ENCODE measurements around the gene SPOCK1.

SPOCK1 gene

GRCh38 chr5:137355708-137356107, 143.4 kb downstream of the SPOCK1 start:
- no peak overlapping the region for H3K27ac ChIP-seq
- in situ Hi-C loops (cut with HindIII; ENCODE audit: low pct_ligation_motif_present, low sequenced_read_pairs), result no loop called here
- DNase-seq, result no peak

GRCh38 chr5:137352095-137352494, 147.0 kb downstream of the SPOCK1 start:
- no peak overlapping the region for H3K4me3 ChIP-seq (ENCODE audit: low read depth, low read length)
- no peak for DNase-seq
- no peak overlapping the region for H3K27ac ChIP-seq
- in situ Hi-C loops (cut with HindIII; ENCODE audit: low pct_ligation_motif_present, low sequenced_read_pairs), result no loop called here
- H3K27me3 ChIP-seq (replicated peaks), result no peaks in the 10 kb centered on the region
- H3K36me3 ChIP-seq (replicated peaks), result no peaks in the 10 kb centered on the region
- no peak for TF ChIP-seq CTCF (IDR thresholded peaks at IDR 0.05; ENCODE audit: low read depth, low read length, missing control alignments)

More at GRCh38 chr5:137355708-137356107, 143.4 kb downstream of the SPOCK1 start:
- no peak overlapping the region for H3K4me3 ChIP-seq (ENCODE audit: low read depth, low read length)
- H3K27me3 ChIP-seq (replicated peaks), result no peaks in the 10 kb centered on the region
- H3K36me3 ChIP-seq (replicated peaks), result no peaks in the 10 kb centered on the region
- no peak for TF ChIP-seq CTCF (IDR thresholded peaks at IDR 0.05; ENCODE audit: low read depth, low read length, missing control alignments)

GRCh38 chr5:137350791-137351190, 148.3 kb downstream of the SPOCK1 start:
- in situ Hi-C loops (cut with HindIII; ENCODE audit: low pct_ligation_motif_present, low sequenced_read_pairs), result no loop called here
- TF ChIP-seq CTCF (IDR thresholded peaks at IDR 0.05; ENCODE audit: low read depth, low read length, missing control alignments), result no peak

GRCh38 chr5:137348759-137349158, 150.4 kb downstream of the SPOCK1 start:
- Histone ChIP-seq H3K27me3 (replicated peaks) (no peaks in the 10 kb centered on the region), H3K4me3 (ENCODE audit: low read depth, low read length) (no peak overlapping the region), H3K36me3 (replicated peaks) (no peaks in the 10 kb centered on the region), H3K27ac (no peak overlapping the region)
- TF ChIP-seq CTCF (IDR thresholded peaks at IDR 0.05; ENCODE audit: low read depth, low read length, missing control alignments), result no peak
- no peak for DNase-seq
- in situ Hi-C loops (cut with HindIII; ENCODE audit: low pct_ligation_motif_present, low sequenced_read_pairs), result loop anchor here (10.0 kb wide), 1 partner anchor 146 kb away; the partner anchor contains the start of gene SPOCK1

More at GRCh38 chr5:137350791-137351190, 148.3 kb downstream of the SPOCK1 start:
- Histone ChIP-seq H3K36me3 (replicated peaks) (no peaks in the 10 kb centered on the region), H3K27me3 (replicated peaks) (no peaks in the 10 kb centered on the region), H3K27ac (no peak overlapping the region), H3K4me3 (ENCODE audit: low read depth, low read length) (no peak overlapping the region)
- no peak for DNase-seq

- no peak for TF ChIP-seq CTCF (IDR thresholded peaks at IDR 0.05; ENCODE audit: low read depth, low read length, missing control alignments)
- DNase-seq, result no peak
- Histone ChIP-seq H3K27ac (no peak overlapping the region), H3K4me3 (ENCODE audit: low read depth, low read length) (no peak overlapping the region), H3K36me3 (replicated peaks) (no peaks in the 10 kb centered on the region), H3K27me3 (replicated peaks) (no peaks in the 10 kb centered on the region)
- in situ Hi-C loops (cut with HindIII; ENCODE audit: low pct_ligation_motif_present, low sequenced_read_pairs), result loop anchor here (10.0 kb wide), 1 partner anchor 147 kb away; the partner anchor contains the start of gene SPOCK1
Observed at GRCh38 chr5:137347865-137348264, 151.3 kb downstream of the SPOCK1 start.

GRCh38 chr5:137346281-137346680, 152.8 kb downstream of the SPOCK1 start:
- no peak overlapping the region for H3K27ac ChIP-seq
- TF ChIP-seq CTCF (IDR thresholded peaks at IDR 0.05; ENCODE audit: low read depth, low read length, missing control alignments), result no peak

More at GRCh38 chr5:137346281-137346680, 152.8 kb downstream of the SPOCK1 start:
- no peak for DNase-seq
- no peaks in the 10 kb centered on the region for H3K36me3 ChIP-seq (replicated peaks)
- no peak overlapping the region for H3K4me3 ChIP-seq (ENCODE audit: low read depth, low read length)
- in situ Hi-C loops (cut with HindIII; ENCODE audit: low pct_ligation_motif_present, low sequenced_read_pairs), result loop anchor here (10.0 kb wide), 1 partner anchor 149 kb away; the partner anchor contains the start of gene SPOCK1
- no peaks in the 10 kb centered on the region for H3K27me3 ChIP-seq (replicated peaks)
